ENCODE data around the gene FCHO2.

DNA sequence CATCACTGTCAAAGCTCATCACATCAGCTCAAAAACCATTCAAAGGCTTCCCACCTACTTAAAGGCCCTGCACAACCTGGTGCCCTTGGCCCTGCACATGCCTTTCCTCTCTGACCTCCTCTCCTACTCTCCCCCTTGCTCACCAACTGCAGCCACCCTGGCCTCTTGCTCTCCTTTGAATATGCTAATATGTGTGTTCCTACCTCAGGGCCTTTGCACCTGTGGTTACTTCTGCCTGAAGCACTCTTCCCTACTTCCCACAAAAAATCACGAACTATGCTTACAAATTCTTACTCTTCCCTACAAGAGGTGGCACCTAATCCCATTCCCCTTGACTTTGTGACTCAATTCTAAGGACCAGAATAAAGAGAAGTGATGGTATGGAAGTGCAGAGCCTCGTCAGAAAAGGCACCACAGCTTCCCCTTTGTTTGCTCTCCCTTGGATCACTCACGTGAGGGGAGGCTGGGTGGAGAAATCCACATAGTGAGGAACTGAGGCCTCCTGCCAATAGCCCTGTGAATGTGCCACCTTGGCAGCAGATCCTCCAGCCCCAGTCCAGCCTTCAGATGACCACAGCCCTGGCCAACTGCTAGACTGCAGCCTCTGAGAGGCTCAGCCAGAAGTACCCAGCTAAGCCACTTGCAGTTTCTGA lies 161.4 kb downstream of the FCHO2 start:
- TF ChIP-seq, protein P1, sequence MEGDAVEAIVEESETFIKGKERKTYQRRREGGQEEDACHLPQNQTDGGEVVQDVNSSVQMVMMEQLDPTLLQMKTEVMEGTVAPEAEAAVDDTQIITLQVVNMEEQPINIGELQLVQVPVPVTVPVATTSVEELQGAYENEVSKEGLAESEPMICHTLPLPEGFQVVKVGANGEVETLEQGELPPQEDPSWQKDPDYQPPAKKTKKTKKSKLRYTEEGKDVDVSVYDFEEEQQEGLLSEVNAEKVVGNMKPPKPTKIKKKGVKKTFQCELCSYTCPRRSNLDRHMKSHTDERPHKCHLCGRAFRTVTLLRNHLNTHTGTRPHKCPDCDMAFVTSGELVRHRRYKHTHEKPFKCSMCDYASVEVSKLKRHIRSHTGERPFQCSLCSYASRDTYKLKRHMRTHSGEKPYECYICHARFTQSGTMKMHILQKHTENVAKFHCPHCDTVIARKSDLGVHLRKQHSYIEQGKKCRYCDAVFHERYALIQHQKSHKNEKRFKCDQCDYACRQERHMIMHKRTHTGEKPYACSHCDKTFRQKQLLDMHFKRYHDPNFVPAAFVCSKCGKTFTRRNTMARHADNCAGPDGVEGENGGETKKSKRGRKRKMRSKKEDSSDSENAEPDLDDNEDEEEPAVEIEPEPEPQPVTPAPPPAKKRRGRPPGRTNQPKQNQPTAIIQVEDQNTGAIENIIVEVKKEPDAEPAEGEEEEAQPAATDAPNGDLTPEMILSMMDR (IDR thresholded peaks at IDR 0.05; ENCODE audit: low read depth, low read length, poor library complexity, severe bottlenecking): no peak
- no peak for TF ChIP-seq EZH2phosphoT487 (IDR thresholded peaks at IDR 0.05; ENCODE audit: borderline replicate concordance, low read length)

Measured in DOHH2 (cell line).